Gastroesophageal sphincter (tissue), 3 donors: ENCODE data around the gene NBEA.

Experiments used
- CTCF ChIP-seq, 4 experiments: fragments of 200-600 bp in 2 of 4; fragments of 450-650 bp in 2 of 4; sonication (generic) in 1 of 4; IDR thresholded peaks; one replicate each; pipeline ENCODE4 v1.5.1; 2017 to 2019; ENCODE audit warnings: antibody characterized with exemption in 4 of 4, mild to moderate bottlenecking in 2 of 4, moderate library complexity in 2 of 4
- EP300 ChIP-seq: sonication (generic); formaldehyde crosslinking; IDR thresholded peaks from one replicate; pipeline ENCODE4 v1.6.1; 2017; ENCODE audit warnings: antibody characterized with exemption, mild to moderate bottlenecking
- POLR2A ChIP-seq, 2 donors: fragments of 450-650 bp; IDR thresholded peaks; one replicate each; pipeline ENCODE4 v1.6.1; 2017; ENCODE audit warnings: antibody characterized with exemption in 2 of 2, mild to moderate bottlenecking in 2 of 2, moderate library complexity in 1 of 2
- POLR2AphosphoS5 ChIP-seq: sonication (generic); formaldehyde crosslinking; IDR thresholded peaks from one replicate; pipeline ENCODE4 v1.6.1; 2017; ENCODE audit warnings: antibody characterized with exemption

DNA sequence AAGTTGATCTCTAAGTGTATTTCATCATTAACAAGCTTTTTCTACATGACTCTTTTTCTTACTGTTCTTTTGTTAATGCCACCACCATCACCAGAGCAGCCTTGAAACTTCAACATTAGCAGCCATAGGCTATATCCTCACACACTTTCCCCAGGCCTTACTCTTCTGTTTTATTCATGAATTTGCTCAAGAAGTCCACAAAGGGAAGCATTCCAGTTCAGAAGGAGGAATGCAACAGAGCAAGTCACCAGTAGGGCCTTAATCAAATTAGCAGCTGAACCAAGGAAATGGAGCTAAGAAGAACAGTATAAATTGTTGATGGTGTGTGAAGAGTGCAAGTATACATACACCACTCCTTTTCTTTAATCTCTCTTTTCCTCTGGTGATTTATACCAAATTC is 223.1 kb downstream of the NBEA start:
- no peak for TF ChIP-seq POLR2A (IDR thresholded peaks at IDR 0.05)
- no peak for TF ChIP-seq POLR2AphosphoS5
- no peak for TF ChIP-seq CTCF (IDR thresholded peaks at IDR 0.05)
- TF ChIP-seq EP300, result no peak
